HG02642 (cell line): ENCODE data around the gene RAPGEF2.

Source experiments
- ATAC-seq: cut with Tn5 transposase; IDR thresholded peaks from one replicate; pipeline ENCODE4 v1.9.1; 2021; ENCODE audit warnings: mild to moderate bottlenecking; ENCODE audit not compliant: unreplicated experiment, poor library complexity

The RAPGEF2 gene

DNA sequence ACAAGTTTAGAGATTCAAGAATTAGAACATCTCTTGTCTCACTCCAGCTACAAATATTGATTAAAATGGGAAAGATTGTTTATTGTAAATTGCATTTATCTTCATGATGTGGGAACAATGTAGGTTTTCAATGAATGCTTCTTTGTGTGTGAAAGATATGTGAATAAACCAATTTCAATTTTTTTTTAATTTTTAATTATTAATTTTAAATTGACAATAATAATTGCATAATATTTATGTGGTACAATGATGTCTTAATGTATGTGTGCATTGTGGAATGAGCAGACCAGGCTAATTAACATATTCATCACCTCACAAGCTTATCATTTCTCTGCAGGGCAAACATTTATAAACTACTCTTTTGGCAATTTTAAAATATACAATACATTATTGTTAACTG, 281.1 kb downstream of the RAPGEF2 start:
- no peak for ATAC-seq

DNA sequence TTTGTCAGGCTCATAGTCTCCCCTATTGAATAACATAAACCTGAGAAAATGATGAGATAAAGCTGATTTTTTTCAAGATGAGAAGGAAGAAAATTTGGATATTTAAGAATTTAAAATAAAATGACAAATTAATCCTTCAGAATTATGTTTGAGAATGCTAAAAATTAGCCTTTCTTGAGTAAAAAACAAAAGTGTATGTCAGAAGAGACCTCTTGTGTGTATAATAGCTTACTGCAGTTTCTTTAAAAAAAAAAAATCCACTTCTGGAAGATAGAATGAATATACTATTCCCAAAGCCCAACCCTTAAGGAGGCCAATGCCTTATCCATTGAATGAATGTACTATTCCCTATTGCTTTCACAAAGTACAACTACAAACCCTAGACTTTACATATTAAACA, 281.8 kb downstream of the RAPGEF2 start:
- no peak for ATAC-seq

DNA sequence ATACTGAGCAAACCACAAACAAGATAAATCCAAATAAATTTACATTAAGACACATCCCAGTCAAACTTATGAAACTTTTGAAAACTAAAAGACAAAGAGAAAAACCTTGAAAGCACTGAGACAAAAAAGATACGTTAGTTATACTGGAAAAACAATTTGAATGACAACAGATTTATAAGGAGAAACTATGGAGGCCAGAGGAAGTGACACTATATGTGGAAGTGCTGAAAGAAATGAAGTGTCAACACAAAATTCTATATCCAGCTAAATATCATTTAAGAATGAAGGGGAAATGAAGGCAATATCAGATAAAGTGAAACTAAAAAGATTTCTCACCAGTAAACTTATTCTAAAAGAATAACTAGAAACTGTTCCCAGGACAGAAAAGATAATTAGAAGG, 283.7 kb downstream of the RAPGEF2 start:
- no peak for ATAC-seq

DNA sequence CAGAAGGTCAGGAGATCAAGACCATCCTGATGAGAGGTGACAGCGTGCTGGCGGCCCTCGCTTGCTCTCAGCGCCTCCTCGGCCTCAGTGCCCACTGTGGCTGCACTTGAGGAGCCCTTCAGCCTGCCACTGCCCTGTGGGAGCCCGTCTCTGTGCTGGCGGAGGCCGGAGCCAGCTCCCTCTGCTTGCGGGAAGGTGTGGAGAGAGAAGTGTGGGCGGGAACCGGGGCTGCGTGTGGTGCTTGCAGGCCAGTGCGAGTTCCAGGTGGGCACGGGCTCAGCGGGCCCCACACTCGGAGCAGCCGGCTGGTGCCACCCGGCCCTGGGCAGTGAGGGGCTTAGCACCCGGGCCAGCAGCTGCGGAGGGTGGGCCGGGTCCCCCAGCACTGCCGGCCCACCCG, 286.9 kb downstream of the RAPGEF2 start:
- no peak for ATAC-seq

DNA sequence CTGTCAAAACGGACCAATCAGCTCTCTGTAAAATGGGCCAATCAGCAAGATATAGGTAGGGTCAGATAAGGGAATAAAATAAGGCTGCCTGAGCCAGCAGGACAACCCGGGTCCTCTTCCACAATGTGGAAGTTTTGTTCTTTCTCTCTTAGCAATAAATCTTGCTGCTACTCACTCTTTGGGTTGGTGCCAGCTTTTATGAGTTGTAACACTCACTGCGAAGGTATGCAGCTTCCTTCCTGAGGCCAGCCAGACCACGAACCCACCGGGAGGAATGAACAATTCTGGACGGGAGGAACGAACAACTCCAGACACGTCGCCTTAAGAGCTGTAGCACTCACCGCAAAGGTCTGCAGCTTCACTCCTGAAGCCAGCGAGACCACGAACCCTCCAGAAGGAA, 287.8 kb downstream of the RAPGEF2 start:
- no peak for ATAC-seq

DNA sequence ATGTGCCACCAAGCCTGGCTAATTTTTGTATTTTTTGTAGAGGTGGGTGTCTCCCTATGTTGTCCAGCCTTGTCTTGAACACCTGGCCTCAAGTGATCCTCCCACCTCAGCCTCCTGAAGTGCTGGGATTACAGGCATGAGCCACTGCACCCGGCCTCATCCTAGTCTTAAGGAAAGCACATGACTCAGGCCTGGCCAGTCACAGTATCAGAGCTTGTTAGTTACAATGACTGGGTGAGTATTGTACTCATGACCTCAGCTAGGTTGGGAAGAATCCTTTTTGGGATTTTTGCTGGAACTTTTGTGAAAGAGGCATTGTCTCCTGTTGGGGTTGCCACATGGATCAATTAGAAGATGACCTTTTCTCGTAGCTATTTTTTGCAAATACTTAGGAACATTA, 292.8 kb downstream of the RAPGEF2 start:
- ATAC-seq = no peak

DNA sequence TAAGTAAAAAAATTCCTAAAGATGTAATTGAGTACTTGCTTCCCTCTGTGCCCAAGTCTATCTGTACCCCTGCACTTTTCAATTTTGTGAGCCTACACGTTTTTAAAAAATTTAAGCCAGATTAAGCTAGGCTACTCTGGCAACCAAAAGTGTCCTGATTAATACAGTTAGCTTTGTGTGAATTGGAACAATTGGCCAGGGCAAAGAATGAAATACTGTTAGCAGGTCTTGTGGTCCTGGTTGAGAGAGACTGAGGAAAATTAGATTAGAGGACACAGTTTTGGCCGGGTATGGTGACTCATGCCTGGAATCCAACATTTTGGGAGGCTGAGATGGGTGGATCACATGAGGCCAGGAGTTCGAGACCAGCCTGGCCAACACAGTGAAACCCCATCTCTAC, 293.3 kb downstream of the RAPGEF2 start:
- no peak for ATAC-seq

DNA sequence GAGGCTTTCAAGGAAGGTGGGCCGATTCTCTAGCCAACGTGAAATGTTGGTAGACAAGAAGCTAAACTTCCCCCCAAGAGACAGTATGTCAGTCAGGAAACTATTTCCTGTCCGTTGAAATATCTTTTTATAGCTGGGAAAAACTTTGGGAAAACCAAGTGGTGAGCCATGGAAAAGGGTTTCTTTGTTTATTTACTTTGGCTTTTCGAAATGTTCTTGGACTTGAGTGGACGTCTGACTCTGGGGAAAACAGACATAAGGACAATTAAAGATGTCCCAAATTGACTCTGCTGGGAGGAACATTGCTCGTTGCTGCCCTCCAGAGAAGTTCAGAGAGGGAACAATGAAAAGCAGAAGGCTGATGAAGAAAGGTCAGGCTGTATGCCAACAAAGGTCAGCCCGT, 295.4 kb downstream of the RAPGEF2 start:
- no peak for ATAC-seq

DNA sequence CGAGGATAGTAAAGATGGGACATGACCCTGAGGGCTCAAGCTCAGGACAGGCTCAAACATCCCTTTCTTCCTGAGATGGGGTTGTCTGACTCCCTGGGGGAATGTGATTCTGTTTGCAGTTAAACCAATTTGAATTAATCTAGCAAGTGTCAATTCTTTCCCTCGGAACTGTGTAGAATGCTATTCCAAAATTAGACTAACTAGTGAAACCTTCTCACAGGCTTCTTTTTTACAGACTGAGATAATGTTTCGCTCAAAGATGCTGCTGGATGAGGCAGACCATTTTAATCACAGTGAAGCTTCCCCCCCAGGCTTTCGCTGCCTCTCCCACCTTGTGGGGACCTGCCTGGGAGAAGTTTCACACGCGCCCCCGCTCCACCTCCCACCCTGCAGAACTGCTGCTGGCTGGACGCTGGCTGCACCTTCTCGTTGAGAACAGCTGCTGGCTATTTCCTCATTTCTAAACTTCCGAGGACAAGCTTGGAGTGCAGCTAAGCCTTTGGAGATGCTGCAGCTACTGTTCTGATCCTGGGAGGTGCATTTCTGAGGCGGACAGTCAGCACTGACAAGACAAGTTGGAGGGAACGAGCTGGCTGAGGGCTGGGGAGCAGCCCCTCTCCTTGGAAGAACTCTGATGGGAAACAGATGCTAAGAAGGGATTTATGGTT, 297.8 kb downstream of the RAPGEF2 start:
- ATAC-seq = no peak

DNA sequence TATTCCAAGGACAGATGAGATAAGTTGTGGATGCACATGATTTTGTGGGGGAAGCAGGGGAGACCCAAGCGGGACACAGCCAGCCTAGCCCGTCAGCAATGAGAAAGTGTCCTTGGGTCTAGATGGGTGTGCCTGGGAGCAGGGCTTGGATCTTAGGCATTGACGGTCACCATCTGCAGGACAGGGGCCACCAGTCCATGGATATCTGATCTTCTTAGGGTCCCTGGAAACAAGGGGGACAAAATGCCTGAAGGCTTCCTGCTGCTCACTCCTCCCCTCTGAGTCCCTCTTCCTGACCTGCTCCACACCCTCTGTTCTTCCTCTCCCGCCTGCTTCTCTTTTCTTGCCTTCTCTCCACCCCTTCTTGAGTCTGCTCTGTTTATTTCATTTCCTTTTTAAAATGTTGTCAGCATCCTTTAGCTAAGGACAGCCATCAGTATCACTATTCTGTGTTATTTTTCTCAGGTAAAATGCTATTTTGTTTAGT, 298.4 kb downstream of the RAPGEF2 start:
- ATAC-seq = no peak

DNA sequence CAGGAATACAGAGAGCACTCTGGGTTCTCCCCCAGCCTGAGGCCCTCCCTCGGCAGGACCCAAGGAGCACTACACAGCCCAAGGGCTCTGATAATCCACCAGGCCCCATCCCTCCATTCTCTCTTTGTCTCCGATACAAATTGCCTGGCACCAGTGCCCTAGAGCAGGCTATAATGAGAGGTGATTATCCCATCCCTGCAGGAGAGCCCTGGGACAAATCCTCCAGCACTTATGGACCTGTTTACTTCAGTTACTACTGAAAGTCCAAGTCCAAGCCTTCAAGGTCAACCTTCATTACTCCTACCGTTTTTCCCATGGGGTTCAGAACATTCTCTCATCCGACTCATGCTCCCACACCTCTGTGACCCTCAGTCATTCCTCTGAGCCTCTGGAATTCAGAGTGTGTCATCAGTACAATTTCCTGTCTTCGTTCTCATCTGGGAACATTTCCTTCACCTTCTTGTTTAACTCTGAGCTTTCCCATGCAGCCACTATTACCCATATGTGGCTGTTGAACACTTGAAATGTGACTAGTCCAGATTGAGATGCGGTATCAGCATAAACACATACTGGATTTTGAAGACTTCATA, 299.0 kb downstream of the RAPGEF2 start:
- no peak for ATAC-seq
